PC-3 (cell line): ENCODE data around the gene CDK14.

Experiments used
- CTCF ChIP-seq: fragments of 300-600 bp; sonication (generic); conservative IDR thresholded peaks from 2 replicates; pipeline ENCODE4 v1.5.1; 2017; ENCODE audit warnings: antibody characterized with exemption, low read depth, mild to moderate bottlenecking, low read length
- EZH2 ChIP-seq: fragments of 300-600 bp; sonication (generic); IDR thresholded peaks from one replicate; pipeline ENCODE4 v1.6.1; 2017; ENCODE audit warnings: antibody characterized with exemption, mild to moderate bottlenecking, low read length; ENCODE audit not compliant: unreplicated experiment

- TF ChIP-seq CTCF (no peak), EZH2 (no peak)
Observed at GRCh38 chr7:90675982-90676381, 79.9 kb downstream of the CDK14 start.
